ENCODE measurements around the gene RPS26. TPM values are rescaled to one million over a fixed set of nuclear protein-coding genes. Genes with fewer than 3 reads are reported as not detected.

The RPS26 gene
- total RNA-seq, 1 experiment from 2014 or later: 70.2 TPM

- ATAC-seq (no peak), DNase-seq (ENCODE audit: low read depth, low spot score) (no peak)
- Histone ChIP-seq H3K9me3 (ENCODE audit: control insufficient read depth in 1 of 2, insufficient read depth in 1 of 2, low read depth in 1 of 2, low read length in 2 of 2) (no peaks in the 10 kb centered on the region), H4K20me1 (ENCODE audit: insufficient read depth) (no peaks in the 10 kb centered on the region), H2AFZ (ENCODE audit: low read depth, low read length, poor library complexity, severe bottlenecking) (no peak overlapping the region), H3K9ac (ENCODE audit: low read length) (no peak overlapping the region), H3K79me2 (ENCODE audit: insufficient read depth, low read length) (no peaks in the 10 kb centered on the region), H3K27ac (ENCODE audit: low read depth, low read length) (no peak overlapping the region), H3K4me2 (ENCODE audit: low read length) (no peak overlapping the region), H3K36me3 (ENCODE audit: control insufficient read depth in 1 of 2, insufficient read depth in 2 of 2, low read length in 2 of 2) (peaks cover 13 to 27% of the 10 kb centered on the region in 2 experiments; a peak in 2 of 4 replicates), H3K4me1 (ENCODE audit: control insufficient read depth in 1 of 2, insufficient read depth in 2 of 2, low read length in 2 of 2) (peaks cover 8 to 15% of the 10 kb centered on the region in 2 experiments; a peak in 3 of 4 replicates), H3K4me3 (replicated peaks in 1 of 2; ENCODE audit: low read depth in 1 of 2, low read length in 2 of 2) (no peak overlapping the region), H3K27me3 (ENCODE audit: insufficient read depth, low read length) (no peaks in the 10 kb centered on the region), H3K9me2 (ENCODE audit: insufficient read depth) (no peaks in the 10 kb centered on the region)
- BruUV-seq (replicated peaks): no TSS peak
- POLR2A ChIA-PET: interaction anchor here (1.1 kb wide), 1 partner anchor 12 kb away, joined by 3 read pairs; no protein-coding TSS in a partner anchor
- no peak for TF ChIP-seq CEBPB (IDR thresholded peaks at IDR 0.05; ENCODE audit: low read depth)
- RAD21 ChIA-PET (ENCODE audit: low non-redundant PET in 1 of 2, low total read pairs in 2 of 2, uncharacterized antibody in 2 of 2, unreplicated experiment in 2 of 2): interaction anchor here (1.3 to 2.0 kb wide), 2 partner anchors 21 to 34 kb away, joined by 4 to 6 read pairs; partner anchors contain the start of gene RAB5B (in 1 of the 2)
- CTCF ChIA-PET: interaction anchor here (0.7 to 3.5 kb wide), 17 partner anchors 11 to 258 kb away, joined by 3 to 48 read pairs (median 5); partner anchors contain the start of genes DNAJC14, ERBB3 and RAB5B
- intact Hi-C loops (cut with micrococcal nuclease): loop anchor here (5.0 kb wide), 1 partner anchor 122 kb away; the partner anchor contains the start of genes RPL41 and ZC3H10
Measured at GRCh38 chr12:55995366-55995765, 46.4 kb upstream of the RPS26 start.

DNA sequence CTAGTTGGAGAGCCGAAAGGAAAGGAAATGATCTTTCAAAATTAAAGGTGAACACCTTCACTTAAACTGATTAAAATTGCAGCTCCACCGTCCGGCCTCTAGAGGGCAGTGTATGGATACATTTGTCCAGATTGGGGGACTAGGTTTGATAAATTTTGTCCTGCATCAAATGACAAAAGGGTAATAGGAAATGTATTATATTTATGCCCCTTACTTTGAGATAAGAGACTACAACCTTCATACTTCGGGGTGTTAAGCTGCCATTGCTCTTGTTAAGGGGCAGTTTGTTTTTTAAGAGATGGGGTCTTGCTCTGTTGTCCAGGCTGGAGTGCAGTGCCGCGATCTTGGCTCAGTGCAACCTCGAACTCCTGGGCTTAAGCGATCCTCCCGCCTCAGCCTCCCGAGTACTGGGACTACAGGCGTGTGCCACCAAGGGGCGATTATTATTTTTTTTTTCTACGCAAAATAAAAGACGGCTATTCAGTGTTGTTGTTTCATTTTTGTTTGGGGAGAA, 45.5 kb upstream of the RPS26 start:
- Histone ChIP-seq H3K27me3 (ENCODE audit: insufficient read depth, low read length) (no peaks in the 10 kb centered on the region), H3K4me3 (replicated peaks in 1 of 2; ENCODE audit: low read depth in 1 of 2, low read length in 2 of 2) (peak overlapping the region; percentile 62 to 76), H2AFZ (ENCODE audit: low read depth, low read length, poor library complexity, severe bottlenecking) (peak overlapping the region; percentile 37), H3K4me1 (ENCODE audit: control insufficient read depth in 1 of 2, insufficient read depth in 2 of 2, low read length in 2 of 2) (peaks cover 8 to 15% of the 10 kb centered on the region in 2 experiments; a peak in 3 of 4 replicates), H3K36me3 (ENCODE audit: control insufficient read depth in 1 of 2, insufficient read depth in 2 of 2, low read length in 2 of 2) (peaks cover 8 to 20% of the 10 kb centered on the region in 2 experiments; a peak in 2 of 4 replicates), H3K9me3 (ENCODE audit: control insufficient read depth in 1 of 2, insufficient read depth in 1 of 2, low read depth in 1 of 2, low read length in 2 of 2) (no peaks in the 10 kb centered on the region), H4K20me1 (ENCODE audit: insufficient read depth) (no peaks in the 10 kb centered on the region), H3K9ac (ENCODE audit: low read length) (peak overlapping the region; percentile 73), H3K9me2 (ENCODE audit: insufficient read depth) (no peaks in the 10 kb centered on the region), H3K27ac (ENCODE audit: low read depth, low read length) (peak overlapping the region; percentile 63), H3K4me2 (ENCODE audit: low read length) (peak overlapping the region; percentile 88), H3K79me2 (ENCODE audit: insufficient read depth, low read length) (no peaks in the 10 kb centered on the region)
- ChIA-PET CTCF (interaction anchor here (0.5 to 3.5 kb wide), 21 partner anchors 12 to 259 kb away, joined by 3 to 48 read pairs (median 4); partner anchors contain the start of genes DNAJC14, ERBB3, MYL6 and RAB5B), RAD21 (ENCODE audit: low non-redundant PET in 1 of 2, low total read pairs in 2 of 2, uncharacterized antibody in 2 of 2, unreplicated experiment in 2 of 2) (interaction anchor here (0.8 to 2.0 kb wide), 4 partner anchors 22 to 44 kb away, joined by 3 to 6 read pairs (median 5); partner anchors contain the start of gene RAB5B (in 1 of the 2)), POLR2A (interaction anchor here (0.6 to 2.8 kb wide), 6 partner anchors 10 to 314 kb away, joined by 3 to 22 read pairs (median 4); partner anchors contain the start of gene ZC3H10)
- BruUV-seq (replicated peaks): no TSS peak
- intact Hi-C loops (cut with micrococcal nuclease): loop anchor here (1.0 to 5.0 kb wide), 3 partner anchors 33 to 121 kb away; partner anchors contain the start of genes RPL41, RPS26 and ZC3H10
- ATAC-seq (peak; percentile 23; the same call in 1 of the 2 replicates), DNase-seq (ENCODE audit: low read depth, low spot score) (no peak)
- TF ChIP-seq EZH2 (IDR thresholded peaks at IDR 0.05) (no peak), ZBTB33 (IDR thresholded peaks at IDR 0.05; ENCODE audit: extremely low read depth, insufficient replicate concordance, low read length) (no peak), CEBPB (IDR thresholded peaks at IDR 0.05; ENCODE audit: low read depth) (no peak), EZH2phosphoT487 (IDR thresholded peaks at IDR 0.05; ENCODE audit: borderline replicate concordance) (no peak), EGR1 (IDR thresholded peaks at IDR 0.05; ENCODE audit: low read depth) (no peak), RAD21 (IDR thresholded peaks at IDR 0.05; ENCODE audit: low read depth) (peak; percentile 85), SIN3A (IDR thresholded peaks at IDR 0.05; ENCODE audit: low read depth) (no peak), ZFX (IDR thresholded peaks at IDR 0.05) (no peak), ATF3 (IDR thresholded peaks at IDR 0.05) (no peak), ZNF274 (IDR thresholded peaks at IDR 0.05; ENCODE audit: low read depth, low read length) (no peak), ELF1 (IDR thresholded peaks at IDR 0.05; ENCODE audit: borderline replicate concordance, low read depth) (no peak), TCF7L2 (IDR thresholded peaks at IDR 0.05; ENCODE audit: borderline replicate concordance, extremely low read depth, insufficient read depth, insufficient read length) (no peak)
- TF ChIP-seq, protein P1, sequence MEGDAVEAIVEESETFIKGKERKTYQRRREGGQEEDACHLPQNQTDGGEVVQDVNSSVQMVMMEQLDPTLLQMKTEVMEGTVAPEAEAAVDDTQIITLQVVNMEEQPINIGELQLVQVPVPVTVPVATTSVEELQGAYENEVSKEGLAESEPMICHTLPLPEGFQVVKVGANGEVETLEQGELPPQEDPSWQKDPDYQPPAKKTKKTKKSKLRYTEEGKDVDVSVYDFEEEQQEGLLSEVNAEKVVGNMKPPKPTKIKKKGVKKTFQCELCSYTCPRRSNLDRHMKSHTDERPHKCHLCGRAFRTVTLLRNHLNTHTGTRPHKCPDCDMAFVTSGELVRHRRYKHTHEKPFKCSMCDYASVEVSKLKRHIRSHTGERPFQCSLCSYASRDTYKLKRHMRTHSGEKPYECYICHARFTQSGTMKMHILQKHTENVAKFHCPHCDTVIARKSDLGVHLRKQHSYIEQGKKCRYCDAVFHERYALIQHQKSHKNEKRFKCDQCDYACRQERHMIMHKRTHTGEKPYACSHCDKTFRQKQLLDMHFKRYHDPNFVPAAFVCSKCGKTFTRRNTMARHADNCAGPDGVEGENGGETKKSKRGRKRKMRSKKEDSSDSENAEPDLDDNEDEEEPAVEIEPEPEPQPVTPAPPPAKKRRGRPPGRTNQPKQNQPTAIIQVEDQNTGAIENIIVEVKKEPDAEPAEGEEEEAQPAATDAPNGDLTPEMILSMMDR (IDR thresholded peaks at IDR 0.05 in 2 of 3, conservative IDR thresholded peaks at IDR 0.05 in 1 of 3; ENCODE audit: borderline replicate concordance in 1 of 3, insufficient read depth in 1 of 3, low read depth in 2 of 3, low read length in 2 of 3): peak; percentile 73 to 94 (median 84)
- TF ChIP-seq, protein P2, sequence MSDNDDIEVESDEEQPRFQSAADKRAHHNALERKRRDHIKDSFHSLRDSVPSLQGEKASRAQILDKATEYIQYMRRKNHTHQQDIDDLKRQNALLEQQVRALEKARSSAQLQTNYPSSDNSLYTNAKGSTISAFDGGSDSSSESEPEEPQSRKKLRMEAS (IDR thresholded peaks at IDR 0.05): no peak

Data from HCT116 (cell line).